ENCODE data around the gene MCCC1.

DNA sequence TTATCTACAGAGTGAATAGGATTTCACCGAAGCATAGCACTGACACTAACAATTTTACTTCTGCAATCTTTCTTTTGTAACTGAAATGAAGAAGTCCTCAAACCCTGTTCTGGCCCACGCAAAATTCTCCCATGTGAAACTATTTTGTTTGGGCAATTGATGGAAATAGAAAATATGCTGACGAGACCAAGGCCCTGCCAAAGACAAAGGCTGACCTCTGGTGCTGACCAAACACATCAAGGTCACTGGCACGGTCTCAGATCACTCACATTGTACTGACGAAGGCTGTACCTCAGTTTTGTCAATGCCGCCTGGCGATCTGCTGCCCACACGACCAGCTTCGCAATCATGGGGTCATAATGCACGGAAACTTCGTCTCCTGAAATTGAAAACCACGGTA lies 60.5 kb downstream of the MCCC1 start:
- TF ChIP-seq EZH2phosphoT487 (IDR thresholded peaks at IDR 0.05; ENCODE audit: borderline replicate concordance): no peak
- TF ChIP-seq, protein P1, sequence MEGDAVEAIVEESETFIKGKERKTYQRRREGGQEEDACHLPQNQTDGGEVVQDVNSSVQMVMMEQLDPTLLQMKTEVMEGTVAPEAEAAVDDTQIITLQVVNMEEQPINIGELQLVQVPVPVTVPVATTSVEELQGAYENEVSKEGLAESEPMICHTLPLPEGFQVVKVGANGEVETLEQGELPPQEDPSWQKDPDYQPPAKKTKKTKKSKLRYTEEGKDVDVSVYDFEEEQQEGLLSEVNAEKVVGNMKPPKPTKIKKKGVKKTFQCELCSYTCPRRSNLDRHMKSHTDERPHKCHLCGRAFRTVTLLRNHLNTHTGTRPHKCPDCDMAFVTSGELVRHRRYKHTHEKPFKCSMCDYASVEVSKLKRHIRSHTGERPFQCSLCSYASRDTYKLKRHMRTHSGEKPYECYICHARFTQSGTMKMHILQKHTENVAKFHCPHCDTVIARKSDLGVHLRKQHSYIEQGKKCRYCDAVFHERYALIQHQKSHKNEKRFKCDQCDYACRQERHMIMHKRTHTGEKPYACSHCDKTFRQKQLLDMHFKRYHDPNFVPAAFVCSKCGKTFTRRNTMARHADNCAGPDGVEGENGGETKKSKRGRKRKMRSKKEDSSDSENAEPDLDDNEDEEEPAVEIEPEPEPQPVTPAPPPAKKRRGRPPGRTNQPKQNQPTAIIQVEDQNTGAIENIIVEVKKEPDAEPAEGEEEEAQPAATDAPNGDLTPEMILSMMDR (conservative IDR thresholded peaks at IDR 0.05; ENCODE audit: low read length): no peak
